ENCODE results near the gene RAB10. TPM values are rescaled to one million over a fixed set of nuclear protein-coding genes. Genes with fewer than 3 reads are reported as not detected.
A peak's percentile ranks its signal among the peaks of the same experiment; 100 is the strongest.

The RAB10 gene
- total RNA-seq, 4 donors from 2014 or later: 89.5 to 140 (median 134) TPM

DNA sequence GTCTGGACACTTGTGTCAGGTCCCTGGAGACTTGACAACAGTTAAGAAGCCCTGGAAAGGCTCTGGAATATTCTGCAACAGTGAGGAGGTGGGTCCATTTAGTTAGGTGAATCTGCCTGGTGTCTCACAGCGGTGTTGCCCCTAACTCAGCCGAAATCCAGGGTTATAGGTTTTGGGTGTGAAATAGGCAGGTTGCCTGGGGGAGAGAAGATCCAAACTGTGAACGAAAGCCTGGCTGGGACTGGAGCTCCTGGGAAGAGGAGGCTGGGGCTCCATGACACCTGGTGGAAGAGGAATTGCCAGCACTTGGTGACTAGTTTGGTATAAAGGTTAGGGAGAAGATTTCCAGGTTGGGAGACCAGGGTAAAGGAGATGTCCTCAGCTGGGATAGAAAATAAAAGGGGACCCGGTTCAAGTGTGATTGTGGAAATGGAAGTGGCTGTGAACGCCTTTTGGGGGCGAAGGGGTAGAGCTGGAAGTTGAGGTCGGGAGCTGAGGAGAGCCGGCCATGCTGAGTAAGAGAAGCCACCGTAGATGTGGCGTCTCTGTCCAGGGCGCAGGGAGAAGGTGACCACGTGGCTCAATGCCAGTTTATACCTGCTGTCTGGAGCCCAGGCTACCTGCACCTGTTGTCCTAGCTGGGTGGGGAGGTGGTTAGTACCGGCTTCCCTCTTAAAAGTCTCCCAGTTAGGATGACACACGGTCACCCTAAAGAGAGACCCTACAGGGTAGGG, 136.0 kb downstream of the RAB10 start:
- Histone ChIP-seq H3K27ac (no peak overlapping the region), H3K9me3 (no peaks in the 10 kb centered on the region), H3K4me1 (peaks cover 11 to 16% of the 10 kb centered on the region in 2 donors), H3K36me3 (no peaks in the 10 kb centered on the region), H3K4me3 (replicated peaks in 1 of 3) (no peak overlapping the region), H3K27me3 (peaks cover 10% of the 10 kb centered on the region)
- no peak for DNase-seq
- intact Hi-C loops (cut with DNase I): loop anchor here (10.0 kb wide), 1 partner anchor 155 kb away; no protein-coding TSS in a partner anchor
- TF ChIP-seq POLR2A (IDR thresholded peaks at IDR 0.05): no peak
- no peak for TF ChIP-seq CTCF (IDR thresholded peaks at IDR 0.05)
- 81 to 88% methylated on average over 14 of the region's 14 CpGs for WGBS, 2 donors

DNA sequence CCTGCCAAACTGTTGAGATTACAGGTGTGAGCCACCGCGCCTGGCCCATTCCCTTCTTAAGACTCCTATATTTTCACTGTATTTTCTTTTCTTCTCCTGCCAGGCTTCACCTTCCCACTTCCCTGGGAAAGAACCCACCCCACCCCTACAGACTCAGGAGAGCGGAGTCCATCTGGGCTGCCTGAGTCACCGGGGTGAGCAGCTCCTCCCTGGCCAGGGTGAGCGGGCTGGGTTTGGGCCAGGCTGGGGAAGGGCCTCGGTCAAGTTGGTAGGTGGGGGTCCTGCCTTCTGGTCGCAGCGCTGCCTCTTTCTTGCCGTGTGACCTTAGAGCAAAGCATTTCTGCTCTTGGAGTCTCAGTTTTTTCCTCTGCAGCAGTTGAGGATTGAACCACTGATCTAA, 136.9 kb downstream of the RAB10 start:
- Histone ChIP-seq H3K4me3 (replicated peaks in 1 of 3) (no peak overlapping the region), H3K27me3 (peaks cover 10% of the 10 kb centered on the region), H3K4me1 (peaks cover 11 to 16% of the 10 kb centered on the region in 2 donors), H3K27ac (no peak overlapping the region), H3K36me3 (no peaks in the 10 kb centered on the region), H3K9me3 (no peaks in the 10 kb centered on the region)
- no peak for DNase-seq
- intact Hi-C loops (cut with DNase I): loop anchor here (10.0 kb wide), 1 partner anchor 154 kb away; no protein-coding TSS in a partner anchor
- no peak for TF ChIP-seq CTCF (IDR thresholded peaks at IDR 0.05)
- TF ChIP-seq POLR2A (IDR thresholded peaks at IDR 0.05): no peak
- 81 to 86% methylated on average over 8 to 9 of the region's 9 CpGs for WGBS, 2 donors

DNA sequence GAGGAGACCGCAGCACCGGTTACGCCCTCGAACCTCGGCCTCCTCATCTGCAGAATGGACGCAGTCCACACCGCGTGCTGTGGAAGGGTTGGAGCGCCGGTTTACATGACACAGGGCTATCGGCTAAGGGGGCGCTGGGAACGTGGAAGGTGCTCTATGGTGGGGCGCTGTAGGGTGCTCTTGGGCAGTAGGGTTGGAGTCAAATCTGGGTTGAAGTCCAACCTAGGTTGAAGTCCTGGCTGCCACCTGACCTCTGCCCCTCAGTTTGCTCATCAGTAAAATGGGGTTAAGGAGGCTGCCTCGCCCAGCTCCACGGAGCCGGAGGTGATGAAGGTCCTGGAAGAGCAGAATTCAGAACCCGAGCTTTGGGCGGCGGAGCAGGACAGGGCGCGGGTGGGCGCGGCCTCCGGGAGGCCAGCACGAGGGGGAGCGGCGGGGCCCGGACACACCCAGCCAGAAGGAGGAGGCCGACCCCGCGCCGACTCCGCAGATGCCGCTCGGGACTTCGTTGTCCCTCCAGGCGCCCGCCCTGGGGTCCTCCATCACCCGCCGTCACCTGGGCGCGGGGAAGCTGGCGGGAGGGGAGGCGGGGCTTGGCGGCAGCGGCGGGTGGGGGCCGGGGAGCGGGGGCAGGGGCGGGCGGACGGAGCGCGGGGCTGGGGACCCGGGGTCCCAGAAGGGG, 138.4 kb downstream of the RAB10 start:
- H3K4me3 ChIP-seq (replicated peaks in 1 of 3): peak overlapping the region in 1 of 3 donors; percentile 38
- H3K27me3 ChIP-seq: peaks cover 10% of the 10 kb centered on the region
- 23 to 62% methylated on average over 14 to 40 of the region's 56 CpGs for whole genome bisulfite sequencing, 2 donors
- H3K27ac ChIP-seq: no peak overlapping the region
- no peaks in the 10 kb centered on the region for H3K9me3 ChIP-seq
- no peak for DNase-seq
- no peaks in the 10 kb centered on the region for H3K36me3 ChIP-seq
- peaks cover 11 to 16% of the 10 kb centered on the region in 2 donors for H3K4me1 ChIP-seq
- intact Hi-C loops (cut with DNase I): loop anchor here (10.0 kb wide), 1 partner anchor 152 kb away; no protein-coding TSS in a partner anchor
- TF ChIP-seq POLR2A (IDR thresholded peaks at IDR 0.05): no peak
- no peak for TF ChIP-seq CTCF (IDR thresholded peaks at IDR 0.05)

DNA sequence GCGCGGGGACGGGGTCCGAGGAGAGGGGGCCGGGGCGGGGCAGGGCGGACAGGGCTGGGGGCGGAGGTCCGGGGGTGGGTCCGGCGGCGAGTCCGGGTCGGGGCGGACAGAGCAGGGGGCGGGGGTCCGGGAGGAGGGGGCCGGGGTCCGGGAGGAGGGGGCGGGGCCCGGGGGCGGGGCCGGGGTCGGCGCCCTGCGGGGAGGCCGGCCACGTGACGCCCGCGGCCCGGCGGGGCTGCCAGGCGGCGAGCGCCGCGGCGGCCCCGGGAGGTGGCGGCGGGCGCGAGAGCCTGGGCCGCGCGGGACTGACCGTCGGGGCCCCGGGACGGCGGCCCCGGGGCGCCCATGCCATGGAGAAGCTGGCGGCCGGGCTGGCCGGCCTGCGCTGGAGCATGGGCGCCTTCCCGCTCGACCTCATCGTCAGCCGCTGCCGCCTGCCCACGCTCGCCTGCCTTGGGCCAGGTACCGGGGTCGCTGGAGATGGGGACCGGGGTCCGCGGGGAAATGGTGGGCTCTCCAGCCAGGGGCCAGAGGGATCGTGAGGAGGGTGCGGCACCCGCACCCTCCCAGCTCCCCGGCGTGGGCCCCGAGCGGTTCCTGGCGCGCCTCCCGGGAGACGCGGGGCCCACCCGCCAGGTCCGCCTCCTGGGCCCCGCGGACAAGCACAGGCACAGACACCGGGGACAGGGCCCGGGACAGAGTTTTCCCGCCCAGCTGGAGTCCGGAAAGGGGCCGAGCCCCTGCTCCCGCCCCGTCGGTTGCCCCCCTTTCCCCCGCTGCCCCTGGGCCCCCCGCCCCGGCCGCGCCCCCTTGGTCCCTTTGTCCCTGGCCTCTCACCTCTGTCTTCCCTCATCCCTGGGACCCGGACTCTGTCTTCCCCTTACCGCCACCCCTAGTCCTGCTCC, 139.2 kb downstream of the RAB10 start, which contains the start of gene GAREM2:
GAREM2 (plus strand) TSS at position 218 of the 905 bp plus-strand sequence; CDS start at position 351, 133 bp downstream.
- 1 to 2% methylated on average over 20 to 25 of the region's 102 CpGs for WGBS, 2 donors
- Histone ChIP-seq H3K4me1 (peaks cover 11 to 16% of the 10 kb centered on the region in 2 donors), H3K4me3 (replicated peaks in 1 of 3) (peak within 1 kb of the TSS in 1 of 3 donors; percentile 38), H3K27me3 (peaks cover 10% of the 10 kb centered on the region), H3K27ac (no peak within 1 kb of the TSS), H3K9me3 (no peaks in the 10 kb centered on the region), H3K36me3 (no peaks in the 10 kb centered on the region)
- intact Hi-C loops (cut with DNase I): loop anchor here (10.0 kb wide), 1 partner anchor 152 kb away; no protein-coding TSS in a partner anchor
- no peak for DNase-seq
- TF ChIP-seq CTCF (IDR thresholded peaks at IDR 0.05): no peak

Data from thyroid gland (tissue), 4 donors.